ENCODE results near the gene NDUFV3. TPM values are rescaled to one million over a fixed set of nuclear protein-coding genes. Genes with fewer than 3 reads are reported as not detected.
"Not testable (repeated sequence)": the region's sequence is repeated elsewhere in the genome, so short reads cannot be mapped to it uniquely, and the experiment has no call there.

Gene NDUFV3
- polyA plus RNA-seq, 3 donors = 33.0 to 50.5 (median 43.4) TPM

- no peak for DNase-seq (ENCODE audit: extremely low read depth in 1 of 11, low read depth in 9 of 11, low spot score in 4 of 11)
Observed at GRCh38 chr21:42868196-42868595, 24.9 kb upstream of the NDUFV3 start.

DNA sequence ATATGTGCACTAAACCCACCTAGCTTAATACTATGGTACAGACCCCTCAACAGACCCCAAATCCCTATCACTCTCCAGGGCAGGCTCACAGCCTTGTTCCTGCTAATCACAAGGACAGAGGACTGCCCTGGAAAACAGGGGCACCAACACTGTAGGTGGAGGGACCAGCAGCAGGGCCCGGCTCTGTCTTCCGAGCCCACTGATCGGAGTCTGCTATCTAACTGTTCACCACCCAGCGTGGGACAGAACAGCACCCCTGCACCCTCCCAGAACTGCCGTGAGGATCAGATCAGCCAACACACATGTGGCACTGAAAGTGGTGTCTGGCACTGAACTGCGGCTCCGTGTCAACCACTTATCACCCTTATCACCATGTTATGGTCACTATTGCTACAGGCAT is 20.0 kb upstream of the NDUFV3 start:
- DNase-seq (ENCODE audit: extremely low read depth in 1 of 11, low read depth in 9 of 11, low spot score in 4 of 11) = no peak

GRCh38 chr21:42875811-42876210 is 17.3 kb upstream of the NDUFV3 start:
- DNase-seq (ENCODE audit: extremely low read depth in 1 of 11, low read depth in 9 of 11, low spot score in 4 of 11) = not testable (repeated sequence)

DNA sequence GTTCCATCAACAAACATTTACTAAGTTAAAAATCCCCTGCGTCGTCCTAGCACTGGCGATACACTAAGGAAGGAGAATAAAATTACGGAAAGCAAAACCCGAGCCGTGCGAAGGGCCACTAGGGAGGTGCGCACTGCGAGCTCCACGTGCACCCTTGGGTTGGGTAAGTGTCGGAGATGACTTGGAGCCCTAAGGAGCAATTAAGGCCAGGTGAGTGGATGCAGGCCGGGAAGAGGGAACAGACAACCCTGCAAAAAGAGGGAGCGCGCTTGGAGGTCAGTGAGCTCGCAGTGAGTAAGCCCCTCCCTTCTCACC is 14.5 kb upstream of the NDUFV3 start:
- peak in 1 of 11 donors; percentile 20 for DNase-seq (ENCODE audit: extremely low read depth in 1 of 11, low read depth in 9 of 11, low spot score in 4 of 11)

- peak; percentile 92 to 99 (median 97) for DNase-seq (ENCODE audit: extremely low read depth in 1 of 11, low read depth in 9 of 11, low spot score in 4 of 11)
Observed at GRCh38 chr21:42878993-42879787, 13.9 kb upstream of the NDUFV3 start, which contains the start of gene WDR4. Gene WDR4 (minus strand): TSS chr21:42879539. CDS start chr21:42879495, 44 bp downstream.

DNA sequence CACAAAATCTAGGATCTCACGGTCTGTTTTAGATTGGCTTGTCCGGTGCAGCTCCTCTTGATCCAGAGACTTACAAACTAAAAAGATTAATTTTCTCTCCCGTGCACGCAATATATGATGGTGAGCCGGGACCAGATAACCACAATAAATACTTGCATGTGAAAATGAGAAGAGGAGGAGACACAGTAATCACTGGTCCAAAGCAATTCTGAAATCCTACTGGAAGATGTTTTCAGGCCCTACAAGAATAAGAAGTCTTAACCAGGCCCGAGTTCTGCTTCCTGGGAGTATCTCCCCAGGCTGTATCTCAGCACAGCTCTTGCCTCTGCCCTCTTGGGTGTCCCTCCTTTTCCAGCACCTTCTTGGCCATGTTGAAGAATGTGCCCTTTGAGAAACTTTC is 12.8 kb upstream of the NDUFV3 start:
- DNase-seq (ENCODE audit: extremely low read depth in 1 of 11, low read depth in 9 of 11, low spot score in 4 of 11) = no peak

GRCh38 chr21:42883921-42884320 is 9.2 kb upstream of the NDUFV3 start:
- DNase-seq (ENCODE audit: extremely low read depth in 1 of 11, low read depth in 9 of 11, low spot score in 4 of 11) = no peak

- no peak for DNase-seq (ENCODE audit: extremely low read depth in 1 of 11, low read depth in 9 of 11, low spot score in 4 of 11)
Observed at GRCh38 chr21:42887326-42887725, 5.8 kb upstream of the NDUFV3 start.

DNA sequence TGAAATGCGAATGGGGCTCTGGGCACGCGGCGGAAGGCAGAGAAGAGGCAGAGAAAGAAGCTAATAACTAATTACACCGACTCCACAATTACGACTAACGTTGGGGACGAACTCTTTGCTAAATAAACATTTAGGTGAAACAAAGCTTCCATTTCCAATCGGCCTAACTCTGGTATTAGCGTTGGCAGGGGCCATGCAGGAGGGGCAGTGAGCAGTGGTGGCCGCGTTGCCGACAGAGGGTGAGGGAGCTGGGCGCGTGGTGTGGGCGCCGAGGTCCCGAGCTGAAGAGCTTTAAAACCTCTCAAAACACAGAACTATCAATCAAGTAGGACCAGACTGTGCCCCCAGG is 553 bp upstream of the NDUFV3 start:
- peak in 2 of 11 donors; percentile 17 to 25 for DNase-seq (ENCODE audit: extremely low read depth in 1 of 11, low read depth in 9 of 11, low spot score in 4 of 11)

DNA sequence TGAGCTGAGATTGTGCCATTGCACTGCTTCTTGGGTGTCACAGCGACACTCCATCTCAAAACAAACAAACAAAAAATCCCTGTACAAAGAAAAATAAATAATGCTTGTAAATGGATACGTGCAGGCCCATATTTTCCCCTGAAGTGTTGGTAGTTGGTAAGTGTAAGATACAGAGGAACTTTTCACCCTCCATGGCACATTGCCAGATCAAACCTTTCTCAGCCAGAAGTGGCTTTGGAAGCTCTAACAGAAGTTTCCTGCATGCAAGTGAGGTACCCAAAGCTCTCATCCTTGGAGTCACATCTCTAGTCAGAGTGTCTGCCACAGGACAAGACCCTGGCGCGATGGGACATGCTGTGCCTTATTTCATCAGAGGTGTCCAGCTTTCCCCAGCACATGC is 7.3 kb downstream of the NDUFV3 start:
- DNase-seq (ENCODE audit: extremely low read depth in 1 of 11, low read depth in 9 of 11, low spot score in 4 of 11) = no peak

- no peak for DNase-seq (ENCODE audit: extremely low read depth in 1 of 11, low read depth in 9 of 11, low spot score in 4 of 11)
Observed at GRCh38 chr21:42903817-42904216, 10.7 kb downstream of the NDUFV3 start.

- no peak for DNase-seq (ENCODE audit: extremely low read depth in 1 of 11, low read depth in 9 of 11, low spot score in 4 of 11)
Observed at GRCh38 chr21:42905195-42905594, 12.1 kb downstream of the NDUFV3 start.

GRCh38 chr21:42906233-42906632 is 13.1 kb downstream of the NDUFV3 start:
- no peak for DNase-seq (ENCODE audit: extremely low read depth in 1 of 11, low read depth in 9 of 11, low spot score in 4 of 11)

GRCh38 chr21:42908484-42908883 is 15.4 kb downstream of the NDUFV3 start:
- not testable (repeated sequence) for DNase-seq (ENCODE audit: extremely low read depth in 1 of 11, low read depth in 9 of 11, low spot score in 4 of 11)

DNA sequence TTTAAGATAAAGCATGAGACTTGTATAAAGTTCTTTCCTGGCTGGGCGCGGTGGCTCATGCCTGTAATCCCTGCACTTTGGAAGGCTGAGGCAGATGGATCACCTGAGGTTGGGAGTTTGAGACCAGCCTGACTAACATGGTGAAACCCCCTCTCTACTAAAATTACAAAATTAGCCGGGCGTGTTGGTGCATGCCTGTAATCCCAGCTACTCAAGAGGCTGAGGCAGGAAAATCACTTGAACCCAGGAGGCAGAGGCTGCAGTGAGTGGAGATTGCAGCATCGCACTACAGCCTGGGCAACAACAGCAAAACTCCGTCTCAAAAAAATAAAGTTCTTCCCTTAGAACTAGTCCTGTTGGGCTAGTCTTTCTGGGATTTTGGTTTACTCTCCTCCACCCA is 18.8 kb downstream of the NDUFV3 start:
- not testable (repeated sequence) for DNase-seq (ENCODE audit: extremely low read depth in 1 of 11, low read depth in 9 of 11, low spot score in 4 of 11)

DNA sequence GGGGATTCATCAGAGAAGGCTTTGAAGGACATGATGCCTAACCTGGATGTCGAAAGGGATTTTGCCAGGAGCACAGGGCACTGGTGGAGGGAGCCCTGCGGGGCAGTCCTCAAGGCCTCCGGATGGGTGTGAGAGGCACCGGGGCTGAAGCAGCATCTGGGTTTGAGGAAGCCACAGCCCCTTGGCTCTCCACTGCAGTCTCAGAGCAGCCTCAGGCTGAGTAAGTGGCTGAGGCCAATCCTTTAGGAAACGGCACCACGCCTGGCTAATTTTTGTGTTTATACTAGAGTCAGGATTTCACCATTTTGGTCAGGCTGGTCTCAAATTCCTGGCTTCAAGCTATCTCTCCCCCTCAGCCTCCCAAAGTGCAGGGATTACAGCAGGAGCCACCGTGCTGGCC is 20.4 kb downstream of the NDUFV3 start:
- DNase-seq (ENCODE audit: extremely low read depth in 1 of 11, low read depth in 9 of 11, low spot score in 4 of 11) = peak in 2 of 11 donors; percentile 29 to 30

GRCh38 chr21:42918291-42918690 is 25.2 kb downstream of the NDUFV3 start:
- DNase-seq (ENCODE audit: extremely low read depth in 1 of 11, low read depth in 9 of 11, low spot score in 4 of 11) = no peak

DNA sequence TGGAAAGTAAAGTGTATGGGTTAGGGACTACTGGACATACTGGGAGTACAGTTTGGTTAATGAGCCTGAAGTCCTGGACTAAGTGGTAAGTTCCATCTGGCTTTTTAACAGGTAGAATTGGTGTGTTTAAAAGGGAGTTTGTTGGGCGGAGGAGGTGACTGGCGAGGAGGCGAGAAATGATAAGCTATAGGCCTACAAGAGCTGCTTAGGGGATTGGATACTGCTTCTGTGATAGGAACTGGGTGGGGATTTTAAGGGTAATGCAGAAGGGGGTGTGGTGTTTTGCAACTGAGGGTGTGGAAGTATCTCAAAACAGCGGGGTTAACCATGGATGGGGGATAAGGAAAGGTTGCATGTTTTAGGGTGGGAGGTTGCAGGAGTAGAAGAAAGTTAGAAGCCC is 28.8 kb downstream of the NDUFV3 start:
- DNase-seq (ENCODE audit: extremely low read depth in 1 of 11, low read depth in 9 of 11, low spot score in 4 of 11) = no peak

DNA sequence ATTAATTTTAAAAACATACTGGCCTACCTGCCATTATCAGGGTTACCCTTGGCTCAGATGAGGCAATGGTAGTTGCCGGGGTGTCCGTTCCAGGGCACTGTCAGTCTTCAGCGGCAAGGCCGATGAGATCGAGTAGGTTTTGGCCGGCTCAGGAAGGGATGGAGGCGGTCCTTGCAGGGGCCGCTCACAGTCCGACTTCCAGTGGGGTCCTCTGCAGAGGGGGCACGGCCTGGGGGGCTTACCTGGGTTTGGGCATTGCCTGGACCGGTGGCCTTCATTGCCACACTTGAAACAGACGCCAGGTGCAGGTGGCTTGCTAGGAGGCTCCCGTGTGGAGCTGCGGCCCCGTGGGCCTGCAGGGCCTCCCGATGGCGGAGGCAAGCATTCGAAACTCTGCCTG is 29.8 kb downstream of the NDUFV3 start:
- no peak for DNase-seq (ENCODE audit: extremely low read depth in 1 of 11, low read depth in 9 of 11, low spot score in 4 of 11)

GRCh38 chr21:42923553-42924432 is 30.7 kb downstream of the NDUFV3 start:
- DNase-seq (ENCODE audit: extremely low read depth in 1 of 11, low read depth in 9 of 11, low spot score in 4 of 11) = peak; percentile 61 to 86 (median 72)

All from renal cortex interstitium (tissue), 11 donors.